GM12891 (cell line): Measurements from ENCODE around the gene CDK10.

ENCODE experiments used
- DNase-seq: peaks from one replicate; pipeline ENCODE4 v3.0.0; 2011; ENCODE audit warnings: low spot score; ENCODE audit not compliant: insufficient read length
- FAIRE-seq: peaks from 2 replicates; lab custom pipeline; 2011; peaks lifted over from hg19 to GRCh38; lab: Jason Lieb, UNC
- PAX5 ChIP-seq: IDR thresholded peaks from 2 replicates; pipeline ENCODE4 v1.6.1; 2011; ENCODE audit warnings: low read length, moderate library complexity, mild to moderate bottlenecking; ENCODE audit not compliant: insufficient read depth, severe bottlenecking
- POLR2A ChIP-seq: IDR thresholded peaks from 2 replicates; pipeline ENCODE4 v1.6.1; 2011; ENCODE audit warnings: low read depth, low read length, control low read depth
- POLR2AphosphoS5 ChIP-seq: IDR thresholded peaks from 2 replicates; pipeline ENCODE4 v1.6.1; 2011; ENCODE audit warnings: low read depth, low read length, control low read depth
- POU2F2 ChIP-seq: IDR thresholded peaks from 2 replicates; pipeline ENCODE4 v1.6.1; 2011; ENCODE audit warnings: low read depth, mild to moderate bottlenecking, control low read depth, low read length, moderate library complexity
- SPI1 ChIP-seq: IDR thresholded peaks from 2 replicates; pipeline ENCODE4 v1.6.1; 2011; ENCODE audit warnings: low read depth, low read length, control low read depth
- TAF1 ChIP-seq: IDR thresholded peaks from 2 replicates; pipeline ENCODE4 v1.6.1; 2011; ENCODE audit warnings: low read depth, low read length, control low read depth

The CDK10 gene

GRCh38 chr16:89712274-89712781 lies 25.8 kb downstream of the CDK10 start:
- no peak for FAIRE-seq
- no peak for DNase-seq
- TF ChIP-seq POLR2AphosphoS5 (no peak), SPI1 (no peak), TAF1 (no peak), PAX5 (no peak), POU2F2 (no peak), POLR2A (no peak)

- no peak for TF ChIP-seq POU2F2
- TF ChIP-seq PAX5 = no peak
- no peak for TF ChIP-seq POLR2A
- TF ChIP-seq SPI1 = no peak
- no peak for TF ChIP-seq POLR2AphosphoS5
- no peak for TF ChIP-seq TAF1
- no peak for DNase-seq
- FAIRE-seq = no peak
Observed at GRCh38 chr16:89716493-89716892, 30.0 kb downstream of the CDK10 start.

- DNase-seq (no peak), FAIRE-seq (no peak)
- no peak for TF ChIP-seq POU2F2
- TF ChIP-seq TAF1 = no peak
- no peak; the same call in 1 of the 2 replicates for TF ChIP-seq POLR2AphosphoS5
- TF ChIP-seq POLR2A = no peak
- TF ChIP-seq SPI1 = no peak
- TF ChIP-seq PAX5 = no peak
Observed at GRCh38 chr16:89716916-89717687, 30.6 kb downstream of the CDK10 start.

GRCh38 chr16:89717688-89718505 lies 31.4 kb downstream of the CDK10 start:
- DNase-seq (no peak), FAIRE-seq (no peak)
- TF ChIP-seq TAF1 = no peak
- peak; percentile 34; the same call in 1 of the 2 replicates for TF ChIP-seq POLR2AphosphoS5
- TF ChIP-seq POLR2A = no peak

- TF ChIP-seq POLR2A (no peak), POLR2AphosphoS5 (no peak), POU2F2 (no peak), SPI1 (no peak), TAF1 (no peak), PAX5 (no peak)
- DNase-seq (no peak), FAIRE-seq (peak; percentile 54)
Observed at GRCh38 chr16:89720551-89720812, 34.0 kb downstream of the CDK10 start.

- TF ChIP-seq POLR2AphosphoS5 = peak; percentile 37; the same call in 1 of the 2 replicates
- no peak for TF ChIP-seq SPI1
- TF ChIP-seq PAX5 = peak; percentile 64
- TF ChIP-seq POLR2A = 0 out of 2 replicates have a peak, but pooled peaks have one; percentile 17
- peak; percentile 73 for TF ChIP-seq TAF1
- TF ChIP-seq POU2F2 = peak; percentile 81
- DNase-seq = peak; percentile 76
- FAIRE-seq = peak; percentile 66
Observed at GRCh38 chr16:89720813-89721545, 34.5 kb downstream of the CDK10 start, which contains the start of the genes VPS9D1 and ZNF276. Gene VPS9D1, minus strand, starts transcription at chr16:89720898. Its CDS starts 37 bp downstream, at chr16:89720861. Gene ZNF276, plus strand, starts transcription at chr16:89721537. Its CDS starts 104 bp downstream, at chr16:89721641.

- FAIRE-seq = peak; percentile 75
- TF ChIP-seq POU2F2 (no peak), SPI1 (no peak), POLR2A (no peak), POLR2AphosphoS5 (no peak; the same call in 1 of the 2 replicates), PAX5 (no peak), TAF1 (no peak)
- DNase-seq = no peak
Observed at GRCh38 chr16:89721546-89722391, 35.3 kb downstream of the CDK10 start.
